ENCODE measurements around the gene LSAMP. TPM values are rescaled to one million over a fixed set of nuclear protein-coding genes. Genes with fewer than 3 reads are reported as not detected.

LSAMP gene
- total and polyA plus RNA-seq, 9 of the 15 experiments (the other 6 are each of a cell fraction or from before 2014, with no cell fraction given), result 0.09 to 0.11 TPM; not detected in 7

DNA sequence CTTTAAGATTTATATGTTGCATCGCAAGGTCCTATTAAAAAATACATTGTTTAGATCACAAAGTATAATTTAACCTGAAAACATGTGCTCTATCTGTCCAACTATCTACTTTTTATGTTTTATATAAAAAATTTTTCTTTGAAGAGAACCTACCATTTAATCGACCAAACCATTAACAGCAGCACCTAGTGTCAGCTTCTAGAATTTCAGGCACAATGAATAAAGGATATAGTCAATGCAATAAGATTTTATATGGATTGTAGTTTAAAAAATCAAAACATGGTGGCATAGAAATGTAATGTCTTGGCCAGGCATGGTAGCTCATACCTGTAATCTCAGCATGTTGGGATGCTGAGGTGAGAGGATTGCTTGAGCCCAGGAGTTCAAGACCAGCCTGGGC is 508.2 kb downstream of the LSAMP start:
- Histone ChIP-seq H3K4me3 (no peak overlapping the region), H3K27me3 (ENCODE audit: control insufficient read depth in 2 of 2, insufficient read depth in 2 of 2, low read length in 2 of 2) (no peaks in the 10 kb centered on the region), H2AFZ (ENCODE audit: low read depth, low read length) (no peak overlapping the region), H3K36me3 (ENCODE audit: control insufficient read depth, insufficient read depth, low read length) (no peaks in the 10 kb centered on the region), H3K9me3 (replicated peaks; ENCODE audit: control insufficient read depth, insufficient read depth, low read depth, low read length) (no peaks in the 10 kb centered on the region), H3K4me1 (replicated peaks in 1 of 2; ENCODE audit: control insufficient read depth in 2 of 2, insufficient read depth in 2 of 2, low read length in 2 of 2) (no peaks in the 10 kb centered on the region; a peak in 1 of 5 replicates), H3K9ac (ENCODE audit: insufficient read depth in 1 of 2, low read depth in 2 of 2, low read length in 2 of 2) (no peak overlapping the region), H3K79me2 (ENCODE audit: control insufficient read depth, insufficient read depth, low read length) (no peaks in the 10 kb centered on the region), H3K27ac (ENCODE audit: extremely low read depth, low read depth, low read length) (no peak overlapping the region), H3K4me2 (ENCODE audit: insufficient read depth, low read length) (no peak overlapping the region), H4K20me1 (replicated peaks; ENCODE audit: control insufficient read depth, insufficient read depth, low read length) (no peaks in the 10 kb centered on the region), H3K9me1 (ENCODE audit: control insufficient read depth, insufficient read depth, low read length) (no peaks in the 10 kb centered on the region)
- ChIA-PET CTCF (ENCODE audit: low intra/inter-chr PET ratio) (no interaction called here), POLR2A (no interaction called here)
- intact Hi-C loops (cut with micrococcal nuclease) (no loop called here), in situ Hi-C loops (cut with MboI) (no loop called here)
- TF ChIP-seq DACH1 (IDR thresholded peaks at IDR 0.05; ENCODE audit: partially characterized antibody) (no peak), HLTF (IDR thresholded peaks at IDR 0.05) (no peak), FOXK2 (conservative IDR thresholded peaks at IDR 0.05 in 1 of 2, IDR thresholded peaks at IDR 0.05 in 1 of 2; ENCODE audit: low read depth in 2 of 2) (no peak), ZNF431 (CRISPR knock-in tag; IDR thresholded peaks at IDR 0.05) (no peak), POLR2H (tag; IDR thresholded peaks at IDR 0.05; ENCODE audit: low read depth) (no peak), ZKSCAN1 (IDR thresholded peaks at IDR 0.05; ENCODE audit: low read depth, low read length) (no peak)
- TF ChIP-seq, protein P1, sequence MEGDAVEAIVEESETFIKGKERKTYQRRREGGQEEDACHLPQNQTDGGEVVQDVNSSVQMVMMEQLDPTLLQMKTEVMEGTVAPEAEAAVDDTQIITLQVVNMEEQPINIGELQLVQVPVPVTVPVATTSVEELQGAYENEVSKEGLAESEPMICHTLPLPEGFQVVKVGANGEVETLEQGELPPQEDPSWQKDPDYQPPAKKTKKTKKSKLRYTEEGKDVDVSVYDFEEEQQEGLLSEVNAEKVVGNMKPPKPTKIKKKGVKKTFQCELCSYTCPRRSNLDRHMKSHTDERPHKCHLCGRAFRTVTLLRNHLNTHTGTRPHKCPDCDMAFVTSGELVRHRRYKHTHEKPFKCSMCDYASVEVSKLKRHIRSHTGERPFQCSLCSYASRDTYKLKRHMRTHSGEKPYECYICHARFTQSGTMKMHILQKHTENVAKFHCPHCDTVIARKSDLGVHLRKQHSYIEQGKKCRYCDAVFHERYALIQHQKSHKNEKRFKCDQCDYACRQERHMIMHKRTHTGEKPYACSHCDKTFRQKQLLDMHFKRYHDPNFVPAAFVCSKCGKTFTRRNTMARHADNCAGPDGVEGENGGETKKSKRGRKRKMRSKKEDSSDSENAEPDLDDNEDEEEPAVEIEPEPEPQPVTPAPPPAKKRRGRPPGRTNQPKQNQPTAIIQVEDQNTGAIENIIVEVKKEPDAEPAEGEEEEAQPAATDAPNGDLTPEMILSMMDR (IDR thresholded peaks at IDR 0.05 in 2 of 3, conservative IDR thresholded peaks at IDR 0.05 in 1 of 3; ENCODE audit: insufficient read depth in 2 of 3, low read depth in 1 of 3, low read length in 3 of 3), result peak in 1 of 3 experiments; percentile 32; a peak in 2 of 6 replicates
- TF ChIP-seq, protein P2, sequence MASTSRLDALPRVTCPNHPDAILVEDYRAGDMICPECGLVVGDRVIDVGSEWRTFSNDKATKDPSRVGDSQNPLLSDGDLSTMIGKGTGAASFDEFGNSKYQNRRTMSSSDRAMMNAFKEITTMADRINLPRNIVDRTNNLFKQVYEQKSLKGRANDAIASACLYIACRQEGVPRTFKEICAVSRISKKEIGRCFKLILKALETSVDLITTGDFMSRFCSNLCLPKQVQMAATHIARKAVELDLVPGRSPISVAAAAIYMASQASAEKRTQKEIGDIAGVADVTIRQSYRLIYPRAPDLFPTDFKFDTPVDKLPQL (IDR thresholded peaks at IDR 0.05; ENCODE audit: extremely low read depth, insufficient read length), result no peak
- FAIRE-seq (no peak), ATAC-seq (no peak), DNase-seq (ENCODE audit: extremely low read depth in 1 of 4, low spot score in 3 of 4) (no peak)
- no TSS peak for BruUV-seq (replicated peaks)
- 14% methylated on average over 2 of the region's 2 CpGs for WGBS (ENCODE audit: insufficient coverage, low coverage, missing lambda C conversion rate)
